Keratinocyte (primary cell): Measurements from ENCODE around the gene ARHGAP8.

ENCODE experiments used
- EZH2 ChIP-seq: IDR thresholded peaks from one replicate; pipeline ENCODE4 v1.6.1; 2012; ENCODE audit warnings: inconsistent platforms, mild to moderate bottlenecking, low read length, moderate library complexity
- TF ChIP-seq, protein P1 (sequence below), 3 experiments: IDR thresholded peaks in 1 of 3; conservative IDR thresholded peaks in 1 of 3; optimal IDR thresholded peaks in 1 of 3; 2 replicates in 2 of 3; 3 replicates in 1 of 3; pipeline versions ENCODE3 to v1.5.1; 2011; ENCODE audit warnings: low read length in 3 of 3, mild to moderate bottlenecking in 3 of 3, moderate library complexity in 2 of 3, control low read depth in 1 of 3, inconsistent platforms in 1 of 3; ENCODE audit not compliant: insufficient read depth in 2 of 3; ENCODE audit errors: extremely low read depth in 1 of 3

DNA sequence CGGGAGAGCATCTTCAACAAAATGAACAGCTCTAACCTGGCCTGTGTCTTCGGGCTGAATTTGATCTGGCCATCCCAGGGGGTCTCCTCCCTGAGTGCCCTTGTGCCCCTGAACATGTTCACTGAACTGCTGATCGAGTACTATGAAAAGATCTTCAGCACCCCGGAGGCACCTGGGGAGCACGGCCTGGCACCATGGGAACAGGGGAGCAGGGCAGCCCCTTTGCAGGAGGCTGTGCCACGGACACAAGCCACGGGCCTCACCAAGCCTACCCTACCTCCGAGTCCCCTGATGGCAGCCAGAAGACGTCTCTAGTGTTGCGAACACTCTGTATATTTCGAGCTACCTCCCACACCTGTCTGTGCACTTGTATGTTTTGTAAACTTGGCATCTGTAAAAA lies 109.9 kb downstream of the ARHGAP8 start:
- TF ChIP-seq, protein P1, sequence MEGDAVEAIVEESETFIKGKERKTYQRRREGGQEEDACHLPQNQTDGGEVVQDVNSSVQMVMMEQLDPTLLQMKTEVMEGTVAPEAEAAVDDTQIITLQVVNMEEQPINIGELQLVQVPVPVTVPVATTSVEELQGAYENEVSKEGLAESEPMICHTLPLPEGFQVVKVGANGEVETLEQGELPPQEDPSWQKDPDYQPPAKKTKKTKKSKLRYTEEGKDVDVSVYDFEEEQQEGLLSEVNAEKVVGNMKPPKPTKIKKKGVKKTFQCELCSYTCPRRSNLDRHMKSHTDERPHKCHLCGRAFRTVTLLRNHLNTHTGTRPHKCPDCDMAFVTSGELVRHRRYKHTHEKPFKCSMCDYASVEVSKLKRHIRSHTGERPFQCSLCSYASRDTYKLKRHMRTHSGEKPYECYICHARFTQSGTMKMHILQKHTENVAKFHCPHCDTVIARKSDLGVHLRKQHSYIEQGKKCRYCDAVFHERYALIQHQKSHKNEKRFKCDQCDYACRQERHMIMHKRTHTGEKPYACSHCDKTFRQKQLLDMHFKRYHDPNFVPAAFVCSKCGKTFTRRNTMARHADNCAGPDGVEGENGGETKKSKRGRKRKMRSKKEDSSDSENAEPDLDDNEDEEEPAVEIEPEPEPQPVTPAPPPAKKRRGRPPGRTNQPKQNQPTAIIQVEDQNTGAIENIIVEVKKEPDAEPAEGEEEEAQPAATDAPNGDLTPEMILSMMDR (optimal IDR thresholded peaks at IDR 0.05 in 1 of 3, IDR thresholded peaks at IDR 0.05 in 1 of 3, conservative IDR thresholded peaks at IDR 0.05 in 1 of 3; ENCODE audit: extremely low read depth in 1 of 3, insufficient read depth in 2 of 3, low read length in 3 of 3): no peak
- no peak for TF ChIP-seq EZH2
